Activated CD8-positive, alpha-beta memory T cell treated with anti-CD3 and anti-CD28 coated beads for 1 hour (primary cell): ENCODE measurements around the gene HEG1.

ENCODE experiments used
- DNase-seq, 2 donors: peaks; one replicate each; pipeline ENCODE4 v3.0.0-alpha.2; 2020; ENCODE audit warnings: low read depth in 1 of 2; ENCODE audit errors: extremely low read depth in 1 of 2

HEG1 gene

DNA sequence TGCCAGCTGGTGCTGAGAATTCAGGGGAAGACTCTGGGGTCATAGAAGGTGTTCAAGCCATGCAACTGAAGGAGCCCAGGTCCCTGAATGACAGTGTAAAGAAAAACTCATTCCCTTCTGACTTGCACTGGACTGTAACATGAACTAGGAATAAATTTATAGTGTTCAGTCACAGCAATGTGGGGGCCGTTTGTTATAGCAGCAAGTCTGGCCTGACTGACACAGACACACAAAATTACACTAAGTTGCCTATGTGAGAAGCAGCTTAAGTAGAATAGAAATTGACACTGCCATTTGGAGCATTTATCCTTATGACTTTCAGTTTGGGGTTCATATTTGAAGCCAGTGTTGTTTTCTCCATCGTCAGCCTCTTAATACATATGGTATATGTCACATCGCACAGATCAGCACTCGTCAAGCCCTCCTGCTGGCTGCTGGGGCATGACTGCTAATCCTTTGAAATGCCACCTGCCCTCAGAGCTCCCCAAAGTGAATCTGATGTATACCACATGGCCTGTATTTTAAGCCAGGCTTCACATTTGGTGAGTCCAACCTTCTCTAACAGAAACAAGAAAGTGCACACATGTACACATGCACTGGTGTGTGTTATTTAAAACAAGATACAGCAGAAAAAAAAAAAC, 17.1 kb upstream of the HEG1 start:
- no peak for DNase-seq

DNA sequence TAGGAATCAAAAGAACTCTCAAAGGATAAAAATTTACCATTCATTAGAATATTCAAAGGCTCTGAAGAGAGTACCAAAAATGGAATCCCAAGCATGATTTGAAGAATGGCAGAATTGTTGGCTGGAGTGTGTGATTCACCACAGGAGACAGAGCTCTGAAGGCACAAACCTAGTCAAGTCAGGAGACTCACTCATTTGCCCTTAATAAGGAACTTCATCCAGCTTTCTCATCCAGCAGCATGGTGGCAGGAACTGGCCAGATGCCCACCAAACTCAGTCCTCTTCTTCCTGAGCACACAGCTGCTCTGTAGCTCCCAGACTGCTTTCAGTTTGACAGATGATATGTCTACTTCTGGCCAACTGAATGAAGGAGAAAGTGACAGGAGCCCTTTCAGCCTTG, 16.5 kb upstream of the HEG1 start:
- no peak for DNase-seq

DNA sequence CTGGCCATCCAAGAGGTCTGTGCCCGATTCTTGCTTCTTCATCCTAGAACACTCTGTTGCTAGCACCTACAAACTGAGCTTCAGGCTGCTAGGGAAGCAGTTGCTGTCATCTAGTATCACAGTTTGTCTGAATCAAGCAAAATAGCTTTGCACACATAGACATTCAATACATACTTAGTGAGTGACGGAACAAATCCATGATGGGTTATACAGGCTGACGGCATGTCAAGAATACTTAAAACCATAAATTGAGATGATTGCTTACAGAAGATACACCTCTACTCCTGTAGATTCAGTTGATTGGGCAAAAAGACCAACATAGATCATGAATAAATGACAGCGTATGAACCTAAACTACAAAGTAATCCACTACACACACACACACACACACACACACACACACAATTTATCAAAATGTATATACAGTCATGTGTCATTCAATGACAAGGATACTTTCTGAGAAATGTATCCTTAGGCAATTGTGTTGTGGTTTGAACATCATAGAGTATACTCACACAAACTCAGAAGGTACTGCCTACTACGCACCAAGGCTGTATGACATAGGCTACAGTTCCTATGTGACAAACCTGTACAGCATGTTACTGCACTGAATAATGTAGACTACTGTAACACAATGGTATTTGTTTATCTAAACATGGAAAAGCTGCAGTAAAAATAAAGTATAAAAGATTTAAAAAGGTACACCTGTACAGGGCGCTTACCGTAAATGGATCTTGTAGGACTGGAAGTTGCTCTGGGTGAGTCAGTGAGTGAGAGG, 14.4 kb upstream of the HEG1 start:
- no peak for DNase-seq

DNA sequence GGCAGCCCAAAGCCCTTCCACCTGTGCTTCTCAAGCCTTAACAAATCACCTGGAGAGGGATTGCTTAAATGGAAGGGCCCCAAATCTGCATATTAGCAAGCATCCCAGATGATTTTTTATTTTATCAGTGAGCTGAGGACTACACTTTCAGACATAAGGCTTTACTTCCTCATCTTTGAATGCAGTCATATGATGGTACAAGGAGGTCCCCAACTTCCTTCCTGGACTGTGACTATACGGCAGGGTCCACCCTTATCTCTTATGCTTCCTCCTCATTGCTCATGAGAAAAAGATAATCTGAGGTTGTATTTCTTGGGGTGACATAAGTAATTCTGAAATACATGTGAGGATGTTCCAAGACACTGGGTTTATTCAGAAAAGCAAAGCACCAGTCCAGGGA, 13.7 kb upstream of the HEG1 start:
- DNase-seq, result no peak

DNA sequence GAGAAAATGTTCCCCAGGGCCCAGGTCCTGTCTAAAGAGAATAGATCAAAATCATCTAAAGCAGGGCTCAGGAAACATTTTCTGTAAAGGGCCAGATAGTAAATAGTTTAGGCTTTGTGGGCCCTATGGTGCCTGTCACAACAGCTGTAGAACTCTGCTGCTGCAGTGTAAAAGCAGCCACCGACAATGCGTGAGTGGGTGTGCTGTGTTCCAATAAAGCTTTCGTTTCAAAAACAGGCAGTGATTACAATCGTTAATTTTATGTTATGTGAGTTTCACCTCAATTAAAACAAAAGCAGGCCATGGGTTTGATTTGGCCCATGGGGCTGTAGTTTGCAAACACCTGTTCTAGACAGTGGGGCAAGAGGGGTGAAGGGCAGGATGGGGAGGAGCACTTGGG, 12.5 kb upstream of the HEG1 start:
- no peak for DNase-seq

DNA sequence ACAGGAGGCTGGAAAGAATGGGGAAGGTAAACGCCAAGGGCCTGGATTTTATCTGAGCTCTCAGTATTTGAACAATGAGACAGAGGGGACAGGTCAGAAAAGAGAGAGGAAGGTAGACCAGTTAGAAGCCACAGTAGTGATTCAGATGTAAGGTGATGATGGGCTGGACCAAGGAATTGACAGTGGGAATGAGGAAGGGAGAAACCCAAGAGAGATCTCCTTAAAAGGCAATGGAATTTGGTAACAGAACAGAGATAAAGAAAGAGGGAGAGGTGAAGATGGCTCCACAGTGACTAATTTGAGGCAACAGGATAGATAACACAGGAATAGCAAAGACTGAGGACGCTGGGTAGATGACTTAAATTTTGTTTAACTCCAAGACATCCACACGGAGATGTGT, 11.4 kb upstream of the HEG1 start:
- DNase-seq, result no peak

DNA sequence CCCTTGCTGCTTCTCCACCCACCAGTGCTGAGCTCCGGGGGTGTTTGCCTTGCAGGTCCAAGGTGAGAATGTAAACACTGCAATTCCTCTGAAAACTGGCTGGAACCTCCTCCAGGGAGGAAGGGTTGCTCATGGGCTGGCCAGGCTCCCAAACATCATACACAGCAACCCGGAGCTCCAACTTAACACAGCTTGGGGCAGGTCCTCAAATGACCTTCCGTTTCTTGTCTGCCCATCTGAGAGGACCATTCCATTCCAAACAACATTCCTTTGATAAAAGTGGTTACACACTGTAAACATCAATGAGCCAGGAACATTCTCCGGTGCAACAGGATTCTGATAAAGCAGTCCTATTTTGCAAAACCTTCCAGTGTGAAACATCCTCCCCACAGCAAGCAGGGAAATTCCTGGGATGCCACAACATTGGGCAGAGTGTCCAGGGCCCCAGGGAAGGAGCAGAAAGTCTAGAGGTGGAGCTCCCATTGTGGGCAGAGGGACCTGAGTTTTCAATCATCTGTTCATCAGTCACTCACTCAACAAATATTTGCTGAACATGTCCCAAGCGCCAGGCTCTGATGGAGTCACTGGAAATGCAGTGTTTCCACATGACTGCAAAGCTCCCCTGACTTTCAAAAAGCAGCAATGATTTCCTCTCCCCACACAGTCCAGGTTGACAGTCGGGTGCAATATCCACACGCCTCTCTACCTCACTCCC, 7.3 kb upstream of the HEG1 start:
- DNase-seq, result no peak

DNA sequence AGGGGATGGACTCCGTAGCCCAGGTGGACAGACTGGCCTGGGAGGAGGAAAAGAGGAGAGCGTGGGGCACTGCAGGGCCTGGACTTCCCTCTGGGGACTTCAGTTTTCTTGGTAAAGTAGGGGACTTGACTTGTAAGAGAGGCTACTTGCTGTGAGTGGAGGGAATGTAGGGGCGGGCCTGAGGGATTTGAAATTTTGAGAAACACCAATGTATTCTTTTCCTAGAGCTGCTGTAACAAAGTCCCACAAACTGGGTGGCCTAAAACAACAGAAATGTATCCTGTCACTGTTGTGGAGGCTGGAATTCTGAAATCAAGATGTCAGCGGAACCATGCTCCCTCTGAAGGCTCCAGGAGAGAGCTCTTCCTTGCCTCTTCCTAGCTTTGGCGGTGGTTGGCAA, 5.8 kb upstream of the HEG1 start:
- DNase-seq, result no peak

DNA sequence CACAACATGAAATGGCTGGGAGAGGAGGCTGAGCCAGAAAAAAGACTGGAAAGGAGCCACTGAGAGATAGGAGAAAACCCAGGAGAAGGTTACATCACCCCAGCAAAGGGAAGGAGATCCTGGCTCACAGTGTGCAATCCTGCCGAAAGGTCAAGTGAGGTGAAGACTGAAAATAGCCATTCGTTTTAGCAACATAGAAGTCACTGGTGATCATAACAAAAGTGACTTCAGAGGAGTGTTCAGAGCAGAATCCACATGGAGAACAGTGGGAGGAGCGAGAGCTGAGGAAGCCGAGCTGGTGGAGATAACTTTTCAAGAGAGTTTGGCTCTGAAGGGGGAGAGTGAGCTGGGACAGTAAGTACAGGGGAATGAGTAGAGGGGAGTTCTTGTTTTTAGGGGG, 5.4 kb upstream of the HEG1 start:
- DNase-seq, result no peak

DNA sequence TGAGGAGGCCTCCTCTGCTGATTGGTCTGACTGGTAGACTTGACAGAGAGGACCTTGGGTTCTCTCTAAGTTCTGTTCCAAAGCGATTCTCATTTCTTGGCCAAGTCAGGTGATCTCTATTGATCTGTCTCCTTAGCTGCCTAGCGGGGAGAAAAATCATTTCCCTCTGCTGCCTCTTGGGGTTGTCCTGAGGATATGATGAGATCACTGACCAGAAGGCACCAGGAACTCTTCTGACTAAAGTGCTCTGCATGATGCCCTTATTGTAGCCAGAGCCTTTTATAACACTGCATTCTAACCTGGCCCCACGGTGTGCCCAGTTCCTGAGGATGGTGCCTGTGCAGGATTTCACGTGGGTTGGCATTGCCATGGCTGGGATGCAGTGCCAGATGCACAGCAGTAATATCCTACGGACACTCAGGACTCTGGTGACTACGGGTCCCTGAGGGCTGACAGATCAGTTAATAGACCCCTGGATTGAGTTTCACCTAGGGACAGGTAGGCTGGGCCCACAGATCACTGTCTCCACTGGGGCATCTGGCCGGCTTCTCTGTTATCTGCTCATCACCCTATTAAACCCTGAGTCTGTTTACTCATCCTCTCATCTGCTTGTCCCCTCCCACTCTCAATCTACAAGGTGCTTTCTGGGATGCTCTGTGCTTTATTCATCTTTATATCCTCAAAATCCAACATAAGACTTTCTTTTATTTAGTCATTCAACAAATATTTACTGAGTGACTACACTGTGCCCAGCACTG, 3.9 kb upstream of the HEG1 start:
- DNase-seq, result no peak

DNA sequence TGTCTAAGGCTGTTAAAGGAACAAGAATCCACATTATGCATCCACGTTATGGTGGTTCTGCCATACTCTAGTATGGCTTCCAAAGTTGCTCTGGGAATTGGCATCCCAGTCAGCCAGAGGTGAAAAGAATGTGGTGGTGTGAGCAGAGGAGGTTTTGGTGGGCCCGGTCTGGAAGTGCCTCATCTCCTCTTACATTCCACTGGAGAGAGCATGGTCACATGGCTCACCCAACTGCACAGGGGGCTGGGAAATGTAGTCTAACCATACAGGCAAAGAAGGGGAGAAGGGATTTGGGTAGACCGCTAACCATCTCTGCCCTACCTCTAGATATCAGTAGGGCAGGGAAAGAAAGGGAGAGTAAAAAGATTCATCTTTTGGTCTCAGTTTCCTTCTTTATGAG, 3.2 kb upstream of the HEG1 start:
- DNase-seq, result no peak

DNA sequence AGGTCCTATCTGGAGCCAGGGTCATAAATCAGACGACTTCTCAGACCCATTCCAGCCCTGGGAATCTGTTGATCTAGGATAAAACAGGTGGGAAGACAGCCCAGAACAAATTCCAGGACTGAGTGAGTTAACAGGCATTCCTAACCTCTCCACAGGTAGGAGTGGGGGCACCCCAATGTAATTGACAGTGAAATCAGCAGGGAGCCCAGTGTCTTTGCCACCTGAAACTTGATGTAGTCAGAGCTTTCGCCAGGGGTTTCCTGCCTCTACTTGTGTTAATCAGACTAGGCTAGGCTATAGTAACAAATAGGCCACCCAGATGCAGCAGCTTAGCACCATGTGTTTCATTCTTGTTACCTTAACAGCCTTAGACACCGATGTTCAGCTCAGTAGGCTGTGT, 2.7 kb upstream of the HEG1 start:
- DNase-seq, result no peak

DNA sequence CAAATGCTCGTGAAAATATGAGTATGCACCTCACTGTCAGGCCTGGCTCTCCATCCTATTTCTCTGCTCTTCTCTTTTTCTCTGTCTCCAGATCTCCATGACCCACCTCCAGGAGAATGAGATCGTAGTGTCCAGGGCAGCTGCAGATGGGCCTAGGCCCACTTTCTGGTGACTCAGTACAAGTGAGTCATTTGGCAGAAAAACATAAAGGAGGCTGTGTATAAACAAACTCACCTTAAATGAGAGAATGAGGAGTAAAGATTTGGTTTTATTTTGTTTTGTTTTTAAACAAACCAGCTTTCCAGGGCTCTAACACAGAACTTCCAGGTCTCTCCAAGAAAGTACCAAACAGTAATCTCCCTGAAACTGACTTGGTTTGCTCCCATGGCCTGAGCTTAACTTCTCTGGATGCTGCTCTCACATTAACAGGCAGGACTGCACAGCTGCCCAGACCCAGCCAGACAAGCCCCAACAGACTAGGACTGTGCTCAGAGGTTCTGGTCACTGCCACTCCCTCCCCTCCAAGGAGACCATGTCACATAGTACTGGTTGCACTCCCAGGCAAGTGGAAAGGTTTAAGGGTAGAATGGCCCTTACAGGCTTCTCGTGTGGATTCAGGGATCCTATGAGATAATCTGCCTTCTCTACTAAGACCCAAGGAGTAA, 1.5 kb upstream of the HEG1 start:
- no peak for DNase-seq

DNA sequence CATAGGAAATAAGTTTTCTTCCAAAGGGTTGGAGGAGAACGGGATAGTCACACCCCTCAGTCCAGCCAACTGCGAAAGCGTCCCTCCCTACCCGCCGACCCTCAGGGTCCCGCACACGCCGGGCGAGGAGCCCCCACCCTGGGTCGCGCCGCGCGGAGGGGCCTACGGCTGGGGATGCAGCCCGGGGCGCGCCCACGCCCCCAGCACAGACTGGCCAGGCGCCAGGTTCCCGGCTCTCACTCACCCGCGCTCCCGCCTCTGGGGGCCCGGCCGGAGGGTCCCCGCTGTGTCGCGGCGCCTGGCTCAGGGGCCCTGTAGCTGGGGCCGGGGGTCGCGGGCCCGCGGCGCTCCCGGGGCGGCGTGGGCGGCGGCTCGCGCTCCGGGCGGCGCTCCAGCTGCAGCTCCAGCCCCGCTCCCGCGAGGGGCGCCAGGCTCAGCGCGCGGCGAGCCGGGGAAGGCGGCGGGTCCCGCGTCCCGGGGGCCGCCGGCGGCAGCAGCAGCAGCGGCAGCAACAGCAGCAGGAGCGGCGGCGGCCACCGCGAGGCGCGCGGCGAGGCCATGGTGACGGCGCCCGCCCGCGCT, 375 bp downstream of the HEG1 start:
- DNase-seq, result no peak

DNA sequence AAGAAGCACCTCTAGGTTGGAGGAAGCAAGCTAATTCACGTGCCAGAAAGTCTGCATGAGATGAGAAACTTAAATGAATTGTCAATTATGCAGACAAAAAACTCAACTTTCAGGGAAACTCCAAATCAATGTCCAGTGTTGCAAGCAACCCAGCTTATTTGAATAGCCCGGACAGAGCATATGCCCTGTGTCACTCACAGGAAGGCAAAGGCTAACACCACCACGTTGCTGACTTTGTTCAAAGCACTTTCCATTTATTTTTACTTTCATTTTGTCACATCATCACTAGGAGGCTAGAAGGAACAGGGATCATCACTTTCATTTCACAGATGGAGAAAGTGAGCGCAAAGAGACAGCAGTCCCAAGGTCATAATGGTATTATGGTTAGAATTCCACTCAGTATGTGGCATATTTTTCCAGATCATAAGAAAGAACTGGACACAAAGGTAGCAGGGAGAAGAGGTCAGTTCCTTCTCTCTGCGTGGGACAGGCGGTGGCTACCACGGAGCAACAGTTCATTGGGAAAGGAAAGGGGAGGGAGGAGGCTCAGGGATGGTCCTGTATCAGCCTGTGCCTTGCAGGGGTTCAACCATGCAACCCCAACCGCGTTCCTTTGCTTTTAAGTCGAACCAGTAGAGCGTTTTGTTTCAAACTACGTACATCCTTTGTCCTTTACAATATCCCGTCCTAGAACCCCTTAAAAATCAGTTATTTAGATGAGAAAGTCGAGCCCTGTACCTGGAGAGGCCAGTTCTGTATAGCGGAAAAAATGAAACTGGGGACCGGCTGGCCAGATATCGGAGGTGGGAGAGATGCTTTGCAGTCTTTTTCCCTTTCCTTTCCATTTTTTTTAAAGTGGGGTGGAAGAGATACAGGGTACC, 1.1 kb downstream of the HEG1 start:
- DNase-seq, result no peak

DNA sequence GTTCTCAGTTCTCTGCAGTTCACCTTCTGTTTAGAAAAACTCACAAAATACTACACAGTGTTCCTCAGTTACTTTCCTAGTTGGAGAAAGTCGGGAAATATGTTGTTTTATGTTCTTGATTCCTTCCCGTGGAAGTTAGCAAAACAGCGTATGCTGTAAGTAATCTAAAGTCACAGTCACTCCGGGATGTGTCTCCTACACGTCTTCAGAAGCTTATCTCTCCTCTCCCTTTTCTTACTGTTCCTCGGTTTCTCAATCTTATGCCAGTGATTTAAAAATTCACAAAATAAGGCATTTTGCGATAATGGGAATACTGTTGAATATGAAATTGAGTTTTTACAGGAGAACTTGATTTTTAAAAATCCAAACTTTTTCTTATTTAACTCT, 1.7 kb downstream of the HEG1 start:
- no peak for DNase-seq

DNA sequence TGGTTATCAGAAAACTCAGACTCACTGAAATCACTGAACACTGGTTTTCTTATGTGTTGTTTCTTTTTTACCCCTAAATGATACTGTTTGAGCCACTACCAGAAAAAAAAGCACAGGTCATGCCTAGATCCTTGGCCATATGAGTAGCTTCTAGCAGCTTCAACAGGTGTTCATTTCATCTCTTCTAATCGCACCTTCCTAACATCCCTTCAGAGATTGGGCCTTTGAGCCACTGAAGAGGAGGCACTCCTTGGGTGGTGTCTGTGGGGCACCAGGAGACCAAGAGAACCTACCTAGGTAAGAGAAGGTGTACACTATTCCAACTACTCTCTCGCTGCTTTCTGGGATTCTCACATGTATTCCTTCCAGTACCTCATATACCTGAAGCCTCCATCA, 2.5 kb downstream of the HEG1 start:
- DNase-seq, result no peak

DNA sequence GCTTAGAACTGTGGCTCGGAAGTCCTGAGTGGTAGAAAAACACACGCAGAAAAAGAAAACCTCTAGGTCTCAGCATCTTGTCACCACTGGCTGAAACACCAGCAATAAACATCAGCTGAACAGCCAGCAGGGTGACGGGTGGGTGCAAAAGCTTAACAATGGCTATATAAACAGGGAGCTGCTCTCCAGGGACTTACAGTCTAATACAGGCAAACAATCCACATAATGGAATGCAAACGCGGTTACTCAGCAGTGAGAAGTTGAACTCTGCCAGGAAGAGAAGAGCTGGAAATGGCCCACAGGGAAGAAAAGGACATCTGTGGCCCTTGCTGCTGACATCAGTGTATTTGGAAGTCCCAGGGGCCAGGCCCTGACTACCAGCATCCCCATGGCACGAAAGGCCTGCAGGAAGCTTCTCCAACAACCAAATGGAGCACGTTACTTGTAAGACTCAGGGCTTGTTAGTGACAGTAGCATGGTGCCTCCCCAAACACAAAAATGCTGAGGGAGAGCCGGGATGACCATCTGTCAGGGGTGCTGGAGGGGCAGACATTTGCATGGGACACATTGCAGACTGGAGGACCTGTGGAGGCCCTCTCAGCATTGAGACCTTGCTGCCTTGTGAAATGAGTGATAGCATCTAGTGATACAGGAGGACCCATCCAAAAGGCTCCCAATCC, 3.0 kb downstream of the HEG1 start:
- no peak for DNase-seq
